ENCODE data around the gene CRIM1.
A peak's percentile ranks its signal among the peaks of the same experiment; 100 is the strongest.

The CRIM1 gene

DNA sequence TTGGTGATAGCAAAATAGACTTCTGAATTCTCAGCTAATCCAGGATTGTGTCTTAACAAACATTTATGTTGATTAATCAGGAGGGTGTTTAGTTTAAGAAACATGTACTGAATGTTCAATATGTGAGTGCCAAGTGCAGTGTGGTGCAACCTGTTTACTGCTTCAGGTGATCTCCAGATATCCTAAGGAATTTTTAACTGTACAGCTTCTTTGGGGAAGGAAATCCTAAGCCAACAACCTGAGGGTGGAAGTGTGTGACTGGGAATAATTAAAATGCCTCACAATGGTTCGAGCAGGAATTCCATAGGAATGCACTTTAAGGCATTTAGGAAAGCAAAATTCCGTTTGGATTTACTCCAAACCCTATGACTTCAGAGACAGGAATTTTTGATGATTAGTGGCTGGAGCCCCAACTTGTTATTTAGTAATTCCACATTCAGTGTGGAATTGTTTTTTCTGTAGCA, 16.4 kb downstream of the CRIM1 start:
- no peak for DNase-seq (ENCODE audit: low read depth)

DNA sequence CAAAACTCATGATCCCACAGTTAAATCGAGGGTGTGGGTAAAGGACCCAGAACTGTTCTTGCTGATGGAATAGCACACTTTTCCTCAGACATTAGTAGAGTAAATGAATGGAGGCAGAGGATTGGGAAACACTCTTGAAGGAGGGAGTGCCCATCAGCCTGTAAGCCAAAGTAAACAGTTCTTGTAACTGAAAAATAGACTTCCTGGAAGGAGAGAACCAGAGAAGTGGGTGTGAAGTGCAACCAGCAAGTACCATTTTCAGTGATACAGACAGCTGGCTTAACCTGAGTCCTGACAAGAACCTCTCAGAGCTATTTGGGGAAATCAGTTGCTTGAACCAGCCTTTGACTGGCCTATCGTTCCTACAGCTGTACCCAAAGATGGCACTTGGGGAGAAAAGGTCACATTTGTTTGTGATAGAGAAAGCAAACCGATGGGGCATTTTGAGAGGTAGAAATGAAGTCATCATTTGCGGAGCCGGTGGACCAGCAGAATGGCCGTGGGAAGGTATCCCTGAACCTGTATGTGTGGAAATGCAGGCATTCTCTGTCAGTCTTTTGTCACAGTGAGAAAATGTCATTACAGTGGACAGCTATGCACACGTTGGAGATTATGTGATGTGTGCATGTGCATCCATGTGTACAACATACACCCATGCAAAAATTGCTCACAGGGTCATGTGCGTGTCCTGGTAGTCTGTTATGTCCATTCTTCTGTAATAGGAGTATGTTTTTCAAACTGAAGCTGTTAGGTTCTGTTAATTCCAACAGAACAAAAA, 17.8 kb downstream of the CRIM1 start:
- peak; percentile 77 for DNase-seq (ENCODE audit: low read depth)

DNA sequence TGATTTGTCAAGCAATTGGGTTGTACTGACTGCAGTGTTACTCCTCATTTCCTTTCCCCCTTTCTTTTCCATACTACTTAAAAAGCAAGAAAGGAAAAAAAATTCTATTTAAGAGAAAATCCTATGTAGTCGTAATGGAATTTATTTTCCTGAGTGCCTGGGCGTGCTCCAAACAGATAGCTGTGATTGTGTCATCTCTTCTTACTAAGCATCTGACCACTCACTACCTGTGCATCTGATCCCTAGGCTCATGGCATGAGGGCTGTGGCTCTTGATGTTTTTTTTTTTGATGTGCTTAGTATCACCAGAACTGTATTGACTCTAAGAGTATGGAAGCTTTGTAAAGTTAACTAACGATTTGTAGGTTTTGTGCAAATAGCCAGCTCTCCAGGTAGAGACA, 19.0 kb downstream of the CRIM1 start:
- no peak for DNase-seq (ENCODE audit: low read depth)

DNA sequence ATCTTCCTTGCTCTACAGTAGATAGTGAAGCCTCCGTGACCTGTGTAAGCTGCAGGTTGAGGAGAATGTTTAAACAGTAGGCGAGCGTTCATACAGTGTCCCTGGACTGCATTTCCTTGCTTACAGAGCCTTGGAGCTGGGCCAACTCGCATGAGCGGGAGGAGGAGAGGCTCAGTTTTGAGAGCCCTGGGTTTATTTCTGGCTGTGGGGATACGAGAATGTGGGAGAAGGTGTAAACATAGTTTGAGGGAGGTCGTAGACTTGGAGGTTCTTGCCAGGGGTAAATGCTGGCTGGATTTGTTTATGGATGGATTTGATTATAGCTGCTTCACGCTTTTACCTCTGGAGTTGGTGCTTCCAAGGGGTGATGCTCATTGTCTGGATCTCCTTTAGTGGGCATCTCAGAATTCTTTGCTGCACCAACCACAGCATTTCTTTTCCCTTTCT, 20.8 kb downstream of the CRIM1 start:
- no peak for DNase-seq (ENCODE audit: low read depth)

DNA sequence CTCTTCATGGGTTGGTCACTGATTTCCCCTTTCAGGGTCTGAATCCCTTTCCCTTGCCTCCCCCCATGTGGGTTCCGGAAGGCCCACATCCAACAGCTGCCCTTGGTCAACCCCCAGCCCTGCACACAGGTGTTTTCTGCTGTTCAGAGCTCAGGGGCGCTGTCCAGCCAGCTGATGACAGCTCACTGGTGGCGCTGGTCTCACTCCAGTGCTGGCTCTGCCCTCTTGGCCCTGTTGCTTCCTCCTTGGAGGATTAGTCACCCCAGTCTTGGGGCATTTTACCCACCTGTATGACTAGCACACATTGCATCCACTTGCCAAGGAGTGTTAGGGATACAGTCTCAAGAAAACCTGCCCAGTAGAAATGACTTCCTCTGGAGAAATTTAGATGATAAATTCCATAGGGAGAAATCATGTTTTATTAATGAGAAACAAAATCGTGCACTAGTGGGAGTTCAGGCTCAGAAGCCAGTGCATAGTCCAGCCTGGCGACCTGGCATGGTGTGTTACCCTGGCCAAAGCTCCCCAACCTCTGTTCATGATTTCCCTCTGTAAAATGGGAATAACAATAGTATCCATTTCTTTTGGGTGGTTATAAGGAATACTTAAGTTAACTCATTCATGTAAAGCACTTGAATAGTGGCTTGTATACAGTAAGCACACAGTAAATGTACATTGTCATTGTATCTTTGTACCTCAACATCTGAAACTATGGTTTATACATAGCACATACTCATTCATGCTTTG, 21.6 kb downstream of the CRIM1 start:
- no peak for DNase-seq (ENCODE audit: low read depth)

DNA sequence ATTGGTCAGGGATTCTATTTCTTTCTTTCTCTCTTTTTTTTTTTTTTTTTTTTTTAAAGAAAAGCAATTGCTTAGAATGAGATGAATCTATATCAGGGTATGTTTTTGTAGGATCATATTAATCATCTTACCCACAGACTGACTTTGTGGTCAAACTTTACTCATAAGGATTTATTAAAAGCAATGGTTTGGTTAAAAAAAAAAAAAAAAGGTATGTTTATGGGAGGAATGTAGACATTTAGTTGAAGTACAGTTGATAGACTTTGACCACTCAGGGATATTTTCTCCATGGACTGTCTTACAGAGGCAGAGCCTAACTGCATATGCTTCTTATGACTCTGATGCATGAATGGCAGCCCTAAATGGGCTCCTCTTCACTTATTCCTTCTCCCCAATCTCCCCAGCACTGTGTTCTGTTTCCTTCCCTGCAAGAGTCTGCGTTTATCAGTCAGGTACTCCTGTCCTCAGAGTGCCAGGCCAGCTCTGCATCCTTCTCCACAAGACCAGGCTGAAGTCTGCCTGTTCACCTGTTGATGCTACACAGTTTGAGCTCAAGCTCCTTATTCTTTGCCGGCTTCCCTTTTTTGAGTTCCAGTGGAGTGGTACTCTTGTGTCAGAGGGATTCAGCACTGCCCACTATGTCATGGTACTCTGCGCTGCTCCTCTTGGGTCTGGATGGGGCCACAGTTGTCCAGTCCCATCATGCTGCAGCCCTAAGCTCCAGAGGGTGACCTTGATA, 24.3 kb downstream of the CRIM1 start:
- DNase-seq (ENCODE audit: low read depth), result no peak

DNA sequence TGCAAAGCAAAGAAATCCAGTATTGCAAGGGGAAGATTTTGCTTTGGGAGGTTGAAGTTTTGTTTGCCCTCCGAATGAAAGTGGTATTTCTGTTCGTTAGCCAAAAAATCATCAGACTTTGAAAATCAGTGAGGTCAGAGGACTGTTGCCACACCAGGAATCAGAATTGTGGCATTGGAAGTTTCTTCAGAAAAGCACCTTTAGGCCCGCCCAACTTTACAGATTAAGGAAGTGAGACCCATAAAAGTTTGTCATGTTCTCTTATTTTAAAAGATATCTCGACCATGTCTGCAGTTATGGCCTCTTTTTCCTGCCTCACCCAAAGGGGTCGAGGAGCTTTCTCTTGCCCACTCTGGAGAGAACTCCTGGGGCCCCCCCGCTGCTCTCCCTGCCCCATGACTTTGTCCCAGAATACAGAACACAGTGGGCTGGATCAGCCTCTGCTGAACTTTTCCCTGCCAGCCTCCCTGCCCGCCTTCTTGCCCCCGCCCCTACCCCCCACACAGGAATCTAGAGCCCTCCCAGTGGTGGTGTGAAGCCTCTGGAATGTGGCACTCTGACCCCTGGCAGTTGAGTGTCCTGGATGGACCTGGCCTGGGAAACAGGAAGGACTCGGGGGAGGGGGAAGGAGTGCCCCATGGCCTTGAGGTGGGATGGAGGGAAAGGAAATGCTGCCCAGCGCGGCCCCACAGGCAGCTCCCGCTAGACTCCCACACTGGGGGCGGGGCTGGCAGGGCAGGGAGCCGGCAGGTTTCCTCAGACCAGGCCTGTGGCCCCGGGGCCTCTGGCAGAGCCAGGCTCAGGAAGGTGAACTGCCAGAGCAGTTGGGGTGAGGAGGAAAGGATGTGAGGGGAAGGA, 25.3 kb downstream of the CRIM1 start:
- DNase-seq (ENCODE audit: low read depth), result no peak

DNA sequence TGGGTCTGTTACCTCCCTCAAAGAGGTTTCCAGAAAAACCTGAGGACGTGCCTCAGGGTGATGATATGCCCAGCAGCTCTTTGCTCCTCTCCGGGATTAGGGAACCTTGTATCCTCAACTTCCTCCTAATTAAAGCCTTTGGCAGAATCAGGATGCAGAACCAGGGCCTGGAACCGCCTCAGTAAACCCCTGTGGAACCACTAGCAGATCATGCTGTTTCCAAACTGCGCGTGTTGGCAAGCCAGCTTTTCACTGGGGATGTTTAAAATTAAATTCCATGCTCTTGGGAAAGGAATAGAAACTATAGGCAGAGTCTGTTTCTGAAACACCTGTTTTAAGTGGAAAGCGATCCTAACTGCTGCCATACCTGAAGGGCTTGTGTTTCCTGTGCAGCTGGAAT, 26.4 kb downstream of the CRIM1 start:
- DNase-seq (ENCODE audit: low read depth), result no peak

DNA sequence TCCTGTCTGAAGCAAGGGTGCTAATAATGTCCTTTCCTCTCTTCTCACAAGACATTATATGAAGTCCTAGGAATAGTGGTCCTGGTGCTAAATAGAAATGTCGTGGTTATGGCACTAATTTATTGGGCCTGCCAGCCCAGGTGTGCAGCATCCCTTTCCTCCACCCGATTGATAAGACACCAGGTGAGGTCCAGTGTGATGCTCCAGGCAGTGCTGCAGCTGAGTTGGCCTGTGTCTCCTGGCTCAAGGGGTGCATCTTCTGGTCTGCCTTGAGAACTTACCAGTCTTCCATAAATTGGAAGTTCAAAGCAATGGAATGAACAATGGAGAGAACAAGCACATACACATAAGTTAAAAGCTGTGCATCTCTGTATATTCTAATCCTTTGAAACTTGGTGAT, 26.9 kb downstream of the CRIM1 start:
- DNase-seq (ENCODE audit: low read depth), result no peak

DNA sequence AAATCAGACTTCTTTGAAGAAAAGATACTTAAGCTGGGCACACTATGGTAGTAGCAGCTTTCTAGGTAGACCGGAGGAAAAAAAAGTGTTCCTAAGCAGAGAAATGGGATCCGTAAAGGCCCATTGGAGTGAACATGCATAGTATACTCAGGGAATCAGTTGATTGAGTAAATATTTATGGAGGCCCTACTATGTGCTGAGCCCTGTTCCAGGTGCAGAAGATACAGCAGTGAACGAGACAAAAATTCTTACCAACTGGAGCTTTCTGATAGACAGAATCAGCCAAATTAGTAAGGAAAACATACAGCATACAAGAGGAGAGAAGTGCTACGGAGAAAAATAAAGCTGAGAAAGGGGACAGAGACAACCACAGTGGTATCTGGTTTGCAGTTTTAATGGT, 28.1 kb downstream of the CRIM1 start:
- DNase-seq (ENCODE audit: low read depth), result no peak

DNA sequence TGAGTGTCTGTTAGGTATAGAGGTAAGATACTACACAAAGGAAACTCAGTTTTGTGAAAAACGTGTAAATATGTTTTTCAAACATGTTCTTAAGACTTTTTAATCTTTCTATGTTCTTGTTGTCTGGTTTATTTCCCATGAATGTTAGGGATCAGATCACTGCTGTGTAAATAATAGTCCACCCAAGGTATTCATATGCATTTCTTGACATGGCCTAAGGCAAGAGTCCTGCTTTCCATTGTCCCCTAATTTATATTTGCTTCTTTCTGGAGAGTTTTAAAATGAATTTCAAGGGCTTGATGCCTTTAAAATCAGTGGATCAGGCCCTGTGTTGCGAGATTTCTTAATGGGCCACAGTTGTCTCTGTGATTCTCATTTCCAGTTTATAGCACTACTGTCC, 28.9 kb downstream of the CRIM1 start:
- DNase-seq (ENCODE audit: low read depth), result no peak

DNA sequence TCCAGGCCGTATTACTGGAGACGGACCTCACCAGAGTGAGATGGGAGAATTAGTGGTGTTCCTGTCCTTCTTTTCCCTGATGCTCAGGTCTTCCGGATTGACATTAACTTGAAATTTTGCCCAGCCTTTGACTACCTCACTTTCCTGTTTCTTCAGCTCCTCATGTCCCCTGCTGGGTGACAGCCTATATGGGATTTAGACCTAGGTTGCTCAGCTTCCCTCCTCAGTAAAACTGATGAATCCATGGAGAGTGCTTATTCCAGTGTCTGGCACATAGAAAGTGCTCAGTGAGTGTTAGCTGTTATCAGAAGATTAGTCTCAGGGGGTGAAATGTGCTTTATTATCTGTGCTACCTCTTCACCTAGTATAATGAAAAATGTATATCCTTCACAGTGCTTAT, 30.0 kb downstream of the CRIM1 start:
- DNase-seq (ENCODE audit: low read depth), result no peak

DNA sequence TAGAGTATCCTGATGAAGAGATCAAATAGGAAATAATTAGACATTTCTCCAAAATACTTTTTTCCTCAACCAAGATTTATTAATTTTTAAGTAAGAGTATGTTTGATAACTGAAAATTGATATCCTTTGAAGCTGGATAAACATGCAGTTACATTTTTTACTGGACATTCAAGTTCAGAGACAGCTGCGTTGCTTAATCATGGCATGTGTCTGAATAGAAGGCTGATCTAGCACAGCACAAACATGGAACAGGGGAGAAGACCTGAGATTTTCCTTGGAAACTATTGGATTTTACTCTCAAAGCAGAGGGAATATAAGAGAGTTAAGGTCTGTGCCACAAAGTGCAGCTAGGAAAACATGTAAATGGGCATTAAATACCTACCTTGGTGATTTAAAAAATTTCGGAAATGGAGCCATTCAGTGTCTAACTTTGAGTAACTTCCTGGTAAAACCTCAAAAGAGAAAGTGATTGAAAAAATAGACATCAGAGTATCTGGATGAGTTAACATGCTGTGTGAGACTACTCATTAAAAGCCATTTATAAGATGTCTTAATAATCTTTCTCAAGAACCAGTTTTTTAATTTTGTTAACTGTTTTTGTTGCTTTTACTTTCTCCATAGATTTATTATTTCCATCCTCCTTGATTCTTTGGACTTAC, 31.8 kb downstream of the CRIM1 start:
- no peak for DNase-seq (ENCODE audit: low read depth)

DNA sequence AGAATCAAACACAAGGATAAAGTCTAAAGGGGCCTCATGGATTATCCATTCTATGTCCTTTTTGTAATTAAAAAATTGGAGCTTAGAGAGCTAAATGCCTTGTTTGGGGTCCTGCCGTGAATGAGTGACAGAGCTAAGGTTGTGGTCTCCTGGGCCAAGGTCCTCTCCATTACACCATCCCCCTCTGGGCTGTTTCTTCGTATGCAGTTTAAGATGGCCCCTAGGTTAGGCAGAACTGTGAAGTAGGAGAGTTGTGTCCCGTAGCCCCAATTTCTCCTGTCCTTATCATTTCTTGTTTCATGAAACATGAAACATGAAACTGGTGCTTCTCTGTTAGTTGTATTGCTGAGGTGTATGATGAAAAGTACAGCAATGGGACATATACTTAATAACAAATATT, 32.9 kb downstream of the CRIM1 start:
- no peak for DNase-seq (ENCODE audit: low read depth)

DNA sequence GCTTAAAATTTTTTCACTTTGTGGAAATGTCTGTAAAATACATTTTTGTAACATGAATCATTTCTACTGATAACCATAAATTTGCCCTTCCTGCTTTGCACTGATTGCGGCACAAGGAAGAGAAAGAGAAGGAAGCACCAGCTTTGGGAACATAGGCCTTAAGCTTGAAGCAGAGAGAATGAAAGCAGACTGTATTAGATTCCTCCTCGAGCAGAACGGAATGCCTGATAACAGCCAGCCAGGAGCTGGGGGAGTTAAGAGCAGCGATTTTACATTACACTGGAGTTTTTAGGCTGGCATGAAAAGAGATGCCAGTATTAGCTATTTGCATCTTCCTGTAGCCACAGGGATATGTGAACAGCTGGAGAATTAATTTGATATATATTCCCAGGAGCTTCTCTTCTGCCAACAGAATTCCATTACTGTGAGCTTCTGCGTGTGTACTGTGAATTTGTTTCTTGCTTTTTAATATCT, 33.5 kb downstream of the CRIM1 start:
- no peak for DNase-seq (ENCODE audit: low read depth)

DNA sequence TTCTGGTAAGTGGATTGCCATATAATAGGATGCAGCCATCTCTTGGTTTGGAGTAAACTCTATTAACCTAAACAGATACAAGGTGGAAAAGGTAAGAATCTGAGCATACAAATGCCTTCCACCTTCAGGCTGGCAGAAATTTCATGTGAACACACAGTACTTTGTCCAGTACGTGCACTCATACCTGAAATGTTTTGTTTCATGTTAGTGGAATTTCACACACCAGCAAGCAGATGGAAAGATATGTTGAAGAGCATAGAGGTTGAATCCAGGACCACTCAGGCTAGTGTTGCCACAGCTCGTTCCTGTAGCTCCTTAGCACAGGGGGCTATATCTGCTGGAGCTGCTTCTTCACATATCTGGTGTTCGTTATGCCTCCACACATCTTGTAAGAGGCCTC, 34.0 kb downstream of the CRIM1 start:
- no peak for DNase-seq (ENCODE audit: low read depth)

DNA sequence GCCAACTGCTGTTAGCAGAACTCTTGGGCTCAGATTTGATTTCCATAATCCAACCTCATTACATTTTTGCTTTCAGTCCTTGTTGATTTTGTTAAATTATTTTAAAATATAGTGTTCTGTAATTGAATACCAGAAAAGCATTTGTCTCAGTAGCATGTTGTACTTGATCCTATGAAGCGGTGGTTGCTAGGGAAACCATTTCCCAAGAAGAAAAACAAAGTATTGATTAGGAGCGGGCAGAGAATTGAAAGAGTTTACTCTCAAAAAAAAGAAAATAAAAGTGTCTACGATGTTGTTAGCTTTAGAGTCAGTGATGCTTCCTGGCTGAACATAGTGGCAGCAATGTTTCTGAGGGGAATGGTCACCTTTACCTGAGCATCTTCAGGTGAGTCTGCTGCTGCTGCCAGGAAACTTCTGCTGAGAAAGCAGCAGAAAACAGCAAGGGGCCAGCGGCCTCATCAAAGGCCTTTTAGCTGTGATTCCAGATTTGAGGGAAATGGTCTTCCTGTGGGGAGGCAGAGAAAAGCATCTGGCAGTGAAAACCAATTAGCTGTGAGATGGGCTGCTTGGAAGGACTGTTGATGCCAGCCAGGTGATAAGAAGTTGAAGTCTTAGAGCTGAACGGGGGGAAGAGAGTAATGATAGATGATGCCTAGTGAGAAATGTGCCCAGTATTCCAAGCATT, 37.1 kb downstream of the CRIM1 start:
- no peak for DNase-seq (ENCODE audit: low read depth)

DNA sequence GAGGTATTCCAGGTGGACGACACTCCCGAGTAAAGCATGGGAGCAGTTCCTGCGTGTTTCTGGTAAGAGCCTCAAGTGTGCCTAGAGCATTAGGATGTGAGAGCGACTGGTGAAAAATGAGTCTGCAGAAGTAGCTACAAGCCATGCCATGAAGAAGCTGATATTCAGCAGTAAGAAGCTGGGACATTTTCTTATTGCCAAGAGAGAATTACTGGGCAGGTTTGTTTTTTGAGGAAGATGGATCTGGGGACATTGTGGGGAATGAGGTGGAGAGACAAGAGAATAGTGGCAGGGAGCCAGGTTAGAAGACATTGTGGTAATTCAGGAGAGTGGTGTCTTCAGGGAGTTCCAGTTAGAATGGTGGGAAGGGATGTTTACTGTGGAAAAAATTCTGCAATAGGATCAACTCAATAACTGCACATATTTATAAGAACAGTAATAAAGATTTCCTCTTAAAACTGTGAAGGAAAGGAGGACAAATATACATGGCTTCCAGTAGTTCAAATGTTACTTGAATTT, 38.2 kb downstream of the CRIM1 start:
- DNase-seq (ENCODE audit: low read depth), result no peak

DNA sequence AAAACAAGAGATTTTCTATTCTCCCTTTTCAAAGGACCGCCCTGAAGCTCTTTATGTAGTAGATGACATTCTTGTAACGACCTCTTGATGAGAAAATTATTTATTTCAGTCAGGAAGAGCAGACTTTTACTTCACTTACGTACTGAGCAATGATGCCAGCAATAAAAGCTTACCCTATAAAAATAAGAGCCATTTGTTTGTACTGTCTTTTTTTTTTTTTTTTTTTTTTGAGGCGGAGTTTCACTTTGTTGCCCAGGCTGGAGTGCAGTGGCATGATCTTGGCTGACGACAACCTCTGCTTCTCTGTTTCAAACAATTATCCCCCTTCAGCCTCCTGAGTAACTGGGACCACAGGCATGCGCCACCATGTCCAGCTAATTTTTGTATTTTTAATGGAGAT, 39.2 kb downstream of the CRIM1 start:
- no peak for DNase-seq (ENCODE audit: low read depth)

DNA sequence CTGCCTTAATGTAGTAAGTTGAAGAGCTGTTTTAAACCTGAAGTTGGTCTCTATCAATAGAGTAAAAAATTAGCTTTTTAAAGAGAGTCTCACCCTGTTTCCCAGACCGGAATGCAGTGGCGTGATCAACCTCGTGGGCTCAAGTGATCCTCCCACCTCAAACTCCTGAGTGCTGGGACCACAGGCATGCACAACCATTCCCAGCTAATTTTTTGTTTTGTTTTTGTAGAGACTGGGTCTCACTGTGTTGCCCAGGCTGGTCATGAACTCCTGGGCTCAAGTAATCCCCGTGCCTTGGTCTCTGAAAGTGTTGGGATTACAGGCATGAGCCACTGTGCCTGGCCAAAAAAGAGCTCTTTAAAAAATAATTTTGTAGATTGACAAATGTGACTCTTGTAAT, 40.3 kb downstream of the CRIM1 start:
- no peak for DNase-seq (ENCODE audit: low read depth)

Data from stromal cell of bone marrow (primary cell).